GM21825 (cell line): ENCODE results near the gene SEC61B.
A peak's percentile ranks its signal among the peaks of the same experiment; 100 is the strongest.
"Not testable (repeated sequence)": the region's sequence is repeated elsewhere in the genome, so short reads cannot be mapped to it uniquely, and the experiment has no call there.

Experiments used
- ATAC-seq: cut with Tn5 transposase; IDR thresholded peaks from one replicate; pipeline ENCODE4 v1.9.1; 2021; ENCODE audit warnings: mild to moderate bottlenecking, moderate library complexity; ENCODE audit not compliant: unreplicated experiment

SEC61B gene

DNA sequence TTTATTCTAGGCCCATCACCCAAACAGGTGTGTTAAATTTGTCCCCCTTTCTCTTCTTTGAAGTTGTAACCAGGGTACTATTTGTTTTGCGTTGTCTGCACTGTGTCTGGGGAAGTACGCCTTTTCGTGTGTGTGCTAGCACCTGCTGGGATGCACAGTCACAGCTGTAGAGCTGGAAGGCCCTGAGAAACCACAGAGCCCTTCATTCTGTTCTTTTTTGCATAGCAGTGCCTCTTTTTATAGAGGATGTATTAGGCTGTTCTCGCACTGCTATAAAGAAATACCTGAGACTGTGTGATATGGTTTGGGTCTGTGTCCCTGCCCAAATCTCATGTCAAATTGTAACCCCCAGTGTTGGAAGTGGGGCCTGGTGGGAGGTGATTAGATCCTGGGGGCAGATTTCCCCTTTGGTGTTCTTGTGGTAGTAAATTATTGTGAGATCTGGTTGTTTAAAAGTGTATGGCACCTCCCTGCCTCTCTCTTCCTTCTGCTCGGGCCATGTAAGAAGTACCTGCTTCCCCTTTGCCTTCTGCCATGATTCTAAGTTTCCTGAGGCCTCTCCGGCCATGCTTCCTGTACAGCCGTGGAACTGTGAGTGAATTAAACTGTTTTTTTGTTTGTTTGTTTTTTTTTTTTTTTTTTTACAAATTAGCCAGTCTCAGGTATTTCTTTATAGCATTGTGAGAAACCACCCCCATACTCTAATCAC is 14.0 kb downstream of the SEC61B start:
- ATAC-seq: peak; percentile 90

DNA sequence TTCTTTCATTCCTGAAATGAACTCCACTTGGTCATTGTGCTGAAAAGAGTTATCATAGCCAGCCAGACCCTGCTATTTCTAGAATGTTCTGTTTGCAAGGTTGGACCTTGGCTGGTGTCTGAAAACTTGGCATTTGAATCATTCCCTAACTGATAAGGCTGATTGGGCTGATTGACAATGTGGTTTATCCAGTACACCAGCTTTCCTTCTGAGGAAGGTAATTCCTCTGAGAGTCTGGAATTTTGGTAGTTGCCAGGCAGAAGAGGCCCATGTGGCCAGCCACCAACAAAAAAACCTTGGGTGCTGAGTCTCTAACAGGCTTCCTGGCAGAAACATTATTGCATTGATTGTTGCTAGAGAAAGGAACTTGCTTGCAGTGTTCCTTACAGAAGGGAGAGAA is 15.3 kb downstream of the SEC61B start:
- ATAC-seq: no peak

GRCh38 chr9:99237849-99238248 is 15.8 kb downstream of the SEC61B start:
- not testable (repeated sequence) for ATAC-seq

DNA sequence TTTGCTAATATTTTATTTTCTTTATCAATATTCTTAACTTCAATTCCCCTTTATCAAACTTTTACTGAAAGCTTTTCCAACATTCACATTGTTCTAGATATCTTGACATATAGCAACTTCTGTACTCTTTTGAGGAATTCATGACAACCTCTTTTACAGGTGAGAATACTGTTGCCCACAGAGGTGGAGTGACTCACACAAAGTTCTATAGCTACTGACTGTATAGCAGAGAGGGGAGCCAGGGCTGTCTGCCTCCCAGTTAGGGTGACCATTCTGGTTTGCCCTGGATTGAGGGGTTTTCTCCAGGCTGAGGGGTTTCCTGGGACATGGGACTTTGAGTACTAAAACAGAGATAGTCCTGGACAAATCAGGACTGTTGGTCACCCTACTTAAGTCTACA is 16.2 kb downstream of the SEC61B start:
- no peak for ATAC-seq

GRCh38 chr9:99239341-99240060 is 17.4 kb downstream of the SEC61B start:
- ATAC-seq: no peak

DNA sequence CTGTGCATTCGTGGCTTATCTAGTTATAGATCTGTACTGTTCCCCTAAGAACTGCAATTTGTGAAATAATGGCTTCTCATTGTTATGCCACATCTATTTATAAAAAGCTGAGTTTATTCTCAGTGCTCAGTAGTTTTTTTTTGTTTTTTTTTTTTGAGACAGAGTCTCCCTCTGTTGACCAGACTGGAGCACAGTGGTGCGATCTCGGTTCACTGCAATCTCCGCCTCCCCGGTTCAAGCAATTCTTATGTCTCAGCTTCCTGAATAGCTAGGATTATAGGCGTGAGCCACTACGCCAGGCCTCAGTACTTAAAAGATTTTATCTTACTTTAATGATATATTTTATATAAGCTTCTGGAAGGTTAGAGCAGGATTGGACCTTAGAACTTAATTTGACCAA is 19.0 kb downstream of the SEC61B start:
- ATAC-seq: no peak

- ATAC-seq: peak; percentile 91
These were observed 22.5 kb downstream of the SEC61B start for GRCh38 chr9:99244344-99245260.

DNA sequence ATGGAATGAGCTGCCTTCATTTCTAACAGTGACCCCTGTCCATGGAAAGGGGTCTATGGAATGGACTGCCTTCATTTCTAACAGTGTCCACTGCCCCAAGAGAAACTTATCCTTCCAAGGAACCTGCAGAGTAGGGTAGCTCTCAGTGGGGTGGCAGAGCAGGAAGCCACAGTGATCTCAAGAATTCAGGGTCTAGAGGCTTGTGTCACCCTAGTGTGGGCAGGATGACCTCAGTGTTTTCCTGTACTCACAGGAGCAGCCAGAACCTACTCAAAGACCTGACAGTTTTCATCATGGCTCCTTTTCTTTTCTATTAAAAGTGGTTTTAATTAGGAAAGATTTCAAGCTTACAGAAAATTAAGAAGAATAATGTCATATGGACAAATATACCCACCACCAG is 27.5 kb downstream of the SEC61B start:
- no peak for ATAC-seq

- no peak for ATAC-seq
These were observed 29.1 kb downstream of the SEC61B start for GRCh38 chr9:99251157-99251556.

GRCh38 chr9:99253134-99253533 is 31.1 kb downstream of the SEC61B start:
- ATAC-seq: peak; percentile 36

- ATAC-seq: peak; percentile 85
These were observed 31.8 kb downstream of the SEC61B start for GRCh38 chr9:99253772-99254431.

GRCh38 chr9:99255651-99256050 is 33.6 kb downstream of the SEC61B start:
- no peak for ATAC-seq

DNA sequence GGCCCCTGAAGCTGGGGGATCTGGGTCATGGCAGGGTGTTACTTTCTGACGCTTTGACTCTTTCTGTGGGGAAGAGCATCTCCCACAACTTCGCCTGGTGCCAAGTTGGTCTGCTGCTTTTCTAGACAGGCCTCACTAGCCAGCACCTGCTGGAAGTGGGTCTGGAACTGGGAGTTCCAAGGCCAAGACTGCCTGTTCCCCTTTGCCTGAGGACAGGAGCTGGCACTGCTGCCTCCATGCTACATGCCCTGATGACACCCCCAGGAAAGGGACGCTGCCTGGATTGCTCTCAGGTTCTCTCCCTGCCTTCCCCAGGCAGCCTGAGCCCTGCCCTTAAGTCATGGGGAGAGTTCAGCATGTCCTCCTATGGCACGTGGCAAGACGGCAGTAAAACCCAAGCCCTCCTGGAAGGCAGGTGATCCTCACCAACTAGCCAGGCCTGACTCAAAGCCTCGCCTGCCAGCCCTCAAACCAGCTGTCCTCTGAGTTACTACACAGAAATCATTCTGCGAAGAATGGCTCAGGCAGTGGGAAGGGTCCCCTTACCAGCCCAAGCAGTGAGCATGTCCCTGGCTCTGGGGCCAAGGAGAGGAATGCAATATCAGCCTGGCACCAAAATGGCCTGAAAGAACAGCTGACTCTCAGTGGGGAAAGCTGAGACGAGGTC is 35.8 kb downstream of the SEC61B start:
- ATAC-seq: no peak

DNA sequence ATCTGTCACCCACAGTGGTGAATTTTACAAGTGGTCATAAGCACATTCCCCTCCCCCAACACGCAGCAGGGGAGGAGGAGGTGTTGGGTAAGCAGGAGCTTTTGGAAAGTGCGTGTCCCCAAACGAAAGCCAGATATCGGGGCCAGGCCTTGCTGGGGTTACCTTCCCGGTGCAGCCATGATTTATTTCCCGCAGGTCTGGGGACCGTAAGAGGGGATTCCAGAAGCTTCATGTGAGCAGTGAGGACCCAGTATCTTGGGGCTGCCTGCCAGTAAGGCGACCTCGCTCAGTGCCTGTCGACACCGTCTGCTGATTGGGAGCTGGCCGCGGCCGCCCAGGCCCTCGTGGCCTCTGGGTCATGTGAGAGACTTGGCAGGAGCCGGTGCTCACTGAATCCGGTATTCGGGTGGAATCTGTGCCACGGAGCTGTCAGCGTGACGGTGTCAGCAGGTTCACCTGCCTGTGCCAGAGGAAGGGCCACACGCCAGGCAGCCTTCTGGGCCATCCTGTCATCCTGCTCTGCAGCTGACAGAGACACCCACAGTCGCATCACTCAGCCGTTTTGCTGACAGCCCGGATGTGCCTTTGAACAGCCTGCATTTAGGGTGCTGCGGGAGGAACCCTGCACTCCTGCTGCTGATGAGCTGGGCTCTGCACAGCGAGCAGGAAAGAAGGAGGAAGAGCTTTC is 37.3 kb downstream of the SEC61B start:
- ATAC-seq: no peak

DNA sequence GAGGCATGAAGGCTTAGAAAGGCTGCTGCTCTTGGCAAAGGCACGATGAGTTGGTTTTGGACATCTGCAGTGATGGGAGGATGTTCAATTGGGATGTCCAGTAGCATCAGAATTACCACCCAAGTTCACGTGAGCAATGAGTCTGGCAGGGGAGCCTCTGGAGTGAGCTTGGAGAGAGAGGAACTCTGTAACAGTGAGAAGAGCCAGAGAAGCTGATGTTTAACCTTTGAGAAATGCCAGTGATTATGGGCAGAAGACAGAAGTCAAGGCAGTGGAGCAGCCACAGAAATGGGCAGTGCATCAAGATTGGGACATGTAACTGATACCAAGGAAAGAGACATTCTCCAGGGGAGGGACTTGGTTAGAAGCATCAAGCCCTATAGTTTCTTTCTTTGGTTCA is 39.8 kb downstream of the SEC61B start:
- no peak for ATAC-seq

DNA sequence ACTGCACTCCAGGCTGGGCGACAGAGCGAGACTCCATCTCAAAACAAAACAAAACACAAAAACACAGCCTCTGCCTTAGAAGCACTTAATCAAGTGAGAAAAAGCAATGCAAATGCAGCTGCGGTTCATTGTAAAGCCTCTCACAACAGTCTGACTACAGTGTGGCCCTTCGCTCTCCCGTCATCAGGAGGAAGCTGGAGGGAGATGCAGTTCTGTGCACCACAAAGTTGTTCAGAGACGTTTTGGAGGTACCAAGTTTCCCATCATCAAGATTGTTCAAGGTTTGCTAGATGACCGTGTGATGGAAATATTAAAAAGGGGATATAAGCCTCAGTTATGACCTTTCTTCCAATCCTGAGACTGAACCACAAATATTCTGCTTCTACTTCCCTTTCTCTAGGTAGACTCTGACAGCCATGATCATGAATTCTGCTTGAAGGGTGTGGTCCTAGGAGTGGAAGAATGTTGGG is 40.9 kb downstream of the SEC61B start:
- peak; percentile 41 for ATAC-seq

DNA sequence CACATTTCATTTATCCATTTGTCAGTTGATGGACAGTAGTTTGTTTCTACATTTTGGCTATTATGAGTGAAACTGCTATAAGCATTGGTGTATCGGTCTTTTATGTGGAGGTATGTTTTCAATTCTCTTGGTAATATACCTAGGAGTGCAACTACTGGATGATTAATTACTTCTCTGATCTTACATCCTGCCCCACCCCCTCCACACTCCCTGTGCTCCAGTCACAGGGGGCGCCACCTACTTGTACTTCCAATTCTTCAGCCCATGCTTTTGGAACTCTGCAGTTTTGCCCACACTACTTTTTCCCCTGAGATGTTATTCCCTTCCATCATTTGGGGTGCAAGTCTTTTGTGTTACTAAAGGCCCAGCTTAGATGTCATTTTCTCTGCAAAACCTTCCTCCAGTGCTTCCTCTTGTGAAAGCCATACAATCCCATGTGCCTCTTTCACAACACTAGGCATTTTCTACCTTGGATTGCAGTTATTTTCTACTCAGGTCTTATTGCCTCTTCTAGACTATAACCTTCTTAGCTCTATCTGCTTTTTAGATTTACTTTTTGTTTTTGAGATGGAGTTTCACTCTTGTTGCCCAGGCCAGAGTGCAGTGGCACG is 42.1 kb downstream of the SEC61B start:
- no peak for ATAC-seq

- no peak for ATAC-seq
These were observed 43.6 kb downstream of the SEC61B start for GRCh38 chr9:99265691-99266090.
